ENCODE data around the gene USF3. TPM values are rescaled to one million over a fixed set of nuclear protein-coding genes. Genes with fewer than 3 reads are reported as not detected.

Gene USF3
- total and polyA plus RNA-seq, 2 experiments from 2014 or later = 5.8 to 18.8 TPM

- Histone ChIP-seq H3K4me1 (ENCODE audit: insufficient read depth) (peaks cover 9% of the 10 kb centered on the region), H3K4me3 (no peak overlapping the region), H3K9me3 (ENCODE audit: low read depth) (no peaks in the 10 kb centered on the region), H4K20me1 (ENCODE audit: insufficient read depth, poor library complexity, severe bottlenecking) (no peaks in the 10 kb centered on the region), H3K27ac (peak overlapping the region; percentile 62), H3K36me3 (replicated peaks; ENCODE audit: insufficient read depth, low read depth) (no peaks in the 10 kb centered on the region), H3K4me2 (peak overlapping the region; percentile 22), H3K79me2 (no peaks in the 10 kb centered on the region), H3K27me3 (no peaks in the 10 kb centered on the region), H2AFZ (no peak overlapping the region), H3K9me2 (replicated peaks; ENCODE audit: insufficient read depth) (no peaks in the 10 kb centered on the region)
- DNase-seq (ENCODE audit: low spot score) = no peak
- 65% methylated on average over 4 of the region's 4 CpGs for WGBS (ENCODE audit: low lambda C conversion rate, missing lambda C conversion rate)
- TF ChIP-seq EZH2phosphoT487 (IDR thresholded peaks at IDR 0.05; ENCODE audit: low read depth, severe bottlenecking, unreplicated experiment) (no peak), EZH2 (IDR thresholded peaks at IDR 0.05; ENCODE audit: borderline replicate concordance) (no peak), CTCF (IDR thresholded peaks at IDR 0.05; ENCODE audit: poor library complexity) (no peak)
Observed at GRCh38 chr3:113668015-113668414, 28.4 kb downstream of the USF3 start.

- TF ChIP-seq EZH2phosphoT487 (IDR thresholded peaks at IDR 0.05; ENCODE audit: low read depth, severe bottlenecking, unreplicated experiment) (no peak), CTCF (IDR thresholded peaks at IDR 0.05; ENCODE audit: poor library complexity) (no peak), EZH2 (IDR thresholded peaks at IDR 0.05; ENCODE audit: borderline replicate concordance) (no peak)
- H3K9me2 ChIP-seq (replicated peaks; ENCODE audit: insufficient read depth) = no peaks in the 10 kb centered on the region
- no peak overlapping the region for H3K4me3 ChIP-seq
- H3K36me3 ChIP-seq (replicated peaks; ENCODE audit: insufficient read depth, low read depth) = no peaks in the 10 kb centered on the region
- peaks cover 17% of the 10 kb centered on the region for H3K4me1 ChIP-seq (ENCODE audit: insufficient read depth)
- H4K20me1 ChIP-seq (ENCODE audit: insufficient read depth, poor library complexity, severe bottlenecking) = no peaks in the 10 kb centered on the region
- H2AFZ ChIP-seq = no peak overlapping the region
- DNase-seq (ENCODE audit: low spot score) = no peak
- no peaks in the 10 kb centered on the region for H3K27me3 ChIP-seq
- no peaks in the 10 kb centered on the region for H3K79me2 ChIP-seq
- H3K27ac ChIP-seq = peak overlapping the region; percentile 74
- H3K4me2 ChIP-seq = peak overlapping the region; percentile 66
- no peaks in the 10 kb centered on the region for H3K9me3 ChIP-seq (ENCODE audit: low read depth)
Observed at GRCh38 chr3:113664523-113665094, 31.8 kb downstream of the USF3 start.

- H3K36me3 ChIP-seq (replicated peaks; ENCODE audit: insufficient read depth, low read depth) = no peaks in the 10 kb centered on the region
- no peaks in the 10 kb centered on the region for H3K27me3 ChIP-seq
- H4K20me1 ChIP-seq (ENCODE audit: insufficient read depth, poor library complexity, severe bottlenecking) = no peaks in the 10 kb centered on the region
- H3K79me2 ChIP-seq = no peaks in the 10 kb centered on the region
- no peak overlapping the region for H2AFZ ChIP-seq
- peaks cover 17% of the 10 kb centered on the region for H3K4me1 ChIP-seq (ENCODE audit: insufficient read depth)
- H3K27ac ChIP-seq = peak overlapping the region; percentile 78
- H3K4me2 ChIP-seq = peak overlapping the region; percentile 66
- H3K9me2 ChIP-seq (replicated peaks; ENCODE audit: insufficient read depth) = no peaks in the 10 kb centered on the region
- H3K4me3 ChIP-seq = no peak overlapping the region
- no peak for TF ChIP-seq EZH2 (IDR thresholded peaks at IDR 0.05; ENCODE audit: borderline replicate concordance)
- no peak for TF ChIP-seq CTCF (IDR thresholded peaks at IDR 0.05; ENCODE audit: poor library complexity)
- no peak for TF ChIP-seq EZH2phosphoT487 (IDR thresholded peaks at IDR 0.05; ENCODE audit: low read depth, severe bottlenecking, unreplicated experiment)
- H3K9me3 ChIP-seq (ENCODE audit: low read depth) = no peaks in the 10 kb centered on the region
- WGBS (ENCODE audit: low lambda C conversion rate, missing lambda C conversion rate) = 59% methylated on average over 1 of the region's 1 CpG
- DNase-seq (ENCODE audit: low spot score) = no peak
Observed at GRCh38 chr3:113663761-113664160, 32.7 kb downstream of the USF3 start.

Data from hepatocyte (in vitro differentiated cells).